Endothelial cell of umbilical vein (primary cell): ENCODE data around the gene TSPAN18. TPM values are rescaled to one million over a fixed set of nuclear protein-coding genes. Genes with fewer than 3 reads are reported as not detected.

Source experiments
- BruUV-seq: library from RNA; stranded (reverse); fragments of 400-500 nt; replicated peaks from 2 replicates; lab custom pipeline; 2021; lab: Mats Ljungman, UMichigan
- CTCF ChIA-PET: fragments of 300-600, 350-600 bp; sonication (Branson Sonifier 250); formaldehyde crosslinking; loops from one replicate; lab custom pipeline; 2021; ENCODE audit warnings: antibody characterized with exemption, inconsistent platforms; lab: Charles Lee
- POLR2A ChIA-PET: fragments of 300-600, 350-600 bp; sonication (Branson Sonifier 250); formaldehyde crosslinking; loops from one replicate; lab custom pipeline; 2021; ENCODE audit warnings: antibody characterized with exemption, inconsistent platforms; lab: Charles Lee
- DNase-seq: peaks from one replicate; pipeline ENCODE4 v3.0.0-alpha.2; 2011; ENCODE audit warnings: low read depth, low spot score
- FAIRE-seq: peaks from 2 replicates; lab custom pipeline; 2011; peaks lifted over from hg19 to GRCh38; lab: Jason Lieb, UNC
- H2AFZ ChIP-seq: 2 replicates; pipeline ENCODE4 v1.6.0; 2012; ENCODE audit warnings: low read depth, low read length, control low read depth, inconsistent platforms
- H3K27ac ChIP-seq: 2 replicates; pipeline ENCODE4 v1.5.1; 2011; ENCODE audit warnings: low read depth, mild to moderate bottlenecking, control low read depth, low read length, moderate library complexity; ENCODE audit not compliant: insufficient read depth
- H3K27me3 ChIP-seq, 2 experiments: 2 replicates each; pipeline versions ENCODE4 v1.6.0 to v1.6.1; 2011; ENCODE audit warnings: low read length in 2 of 2, mixed read lengths in 1 of 2; ENCODE audit not compliant: control insufficient read depth in 2 of 2, insufficient read depth in 2 of 2
- H3K36me3 ChIP-seq, 2 experiments: 2 replicates in 1 of 2; 3 replicates in 1 of 2; pipeline ENCODE4 v1.5.1; 2011; ENCODE audit warnings: low read length in 2 of 2, mild to moderate bottlenecking in 1 of 2, moderate library complexity in 1 of 2; ENCODE audit not compliant: control insufficient read depth in 2 of 2, insufficient read depth in 2 of 2; ENCODE audit errors: extremely low read depth in 1 of 2
- H3K4me1 ChIP-seq: 3 replicates; pipeline ENCODE4 v1.5.1; 2011; ENCODE audit warnings: mild to moderate bottlenecking, low read length; ENCODE audit not compliant: control insufficient read depth, insufficient read depth; ENCODE audit errors: extremely low read depth
- H3K4me2 ChIP-seq: 2 replicates; pipeline ENCODE4 v1.6.1; 2011; ENCODE audit warnings: low read length, control low read depth, mixed read lengths; ENCODE audit not compliant: insufficient read depth
- H3K4me3 ChIP-seq, 3 experiments: fragments of 200-600 bp in 1 of 3; sonication (generic), shearing (Covaris generic) in 1 of 3; replicated peaks in 1 of 3; 2 replicates each; pipeline ENCODE4 v1.5.1; 2011 to 2016; ENCODE audit warnings: control low read depth in 3 of 3, low read length in 3 of 3, mild to moderate bottlenecking in 2 of 3, inconsistent platforms in 1 of 3, low read depth in 1 of 3, moderate library complexity in 1 of 3; ENCODE audit not compliant: insufficient read depth in 1 of 3
- H3K79me2 ChIP-seq: 2 replicates; pipeline ENCODE4 v1.6.0; 2012; ENCODE audit warnings: low read length, inconsistent platforms; ENCODE audit not compliant: control insufficient read depth, insufficient read depth
- H3K9ac ChIP-seq: replicated peaks from 2 replicates; pipeline ENCODE3; 2011; ENCODE audit warnings: low read length, control low read depth; ENCODE audit not compliant: insufficient read depth; ENCODE audit errors: extremely low read depth
- H3K9me1 ChIP-seq: replicated peaks from 3 replicates; pipeline ENCODE4 v1.6.0; 2011; ENCODE audit warnings: mild to moderate bottlenecking, low read length; ENCODE audit not compliant: control insufficient read depth, insufficient read depth; ENCODE audit errors: extremely low read depth
- H3K9me3 ChIP-seq: replicated peaks from 2 replicates; pipeline ENCODE4 v1.5.1; 2012; ENCODE audit warnings: low read length, inconsistent platforms; ENCODE audit not compliant: control insufficient read depth, insufficient read depth
- H4K20me1 ChIP-seq: replicated peaks from 2 replicates; pipeline ENCODE3; 2011; ENCODE audit warnings: mild to moderate bottlenecking, low read length; ENCODE audit not compliant: control insufficient read depth, insufficient read depth; ENCODE audit errors: extremely low read depth
- EZH2 ChIP-seq: IDR thresholded peaks from 2 replicates; pipeline ENCODE4 v1.6.1; 2012; ENCODE audit warnings: borderline replicate concordance, low read depth, mild to moderate bottlenecking, moderate library complexity, low read length, inconsistent platforms; ENCODE audit not compliant: severe bottlenecking
- FOS ChIP-seq: IDR thresholded peaks from 2 replicates; pipeline ENCODE4 v1.6.1; 2011; ENCODE audit warnings: mild to moderate bottlenecking, low read length, moderate library complexity, borderline replicate concordance; ENCODE audit not compliant: insufficient read depth
- GATA2 ChIP-seq: IDR thresholded peaks from 2 replicates; pipeline ENCODE4 v1.7.0; 2011; ENCODE audit warnings: low read depth, mild to moderate bottlenecking, moderate library complexity, mixed read lengths, low read length; ENCODE audit not compliant: insufficient read length, insufficient read depth
- JUN ChIP-seq: IDR thresholded peaks from 2 replicates; pipeline ENCODE4 v1.6.1; 2011; ENCODE audit warnings: borderline replicate concordance, low read depth; ENCODE audit not compliant: insufficient read length, insufficient read depth
- MYC ChIP-seq: IDR thresholded peaks from one replicate; pipeline ENCODE4 v1.6.1; 2011; ENCODE audit warnings: mild to moderate bottlenecking, low read depth, low read length
- POLR2A ChIP-seq: IDR thresholded peaks from 2 replicates; pipeline ENCODE4 v1.6.1; 2012; ENCODE audit warnings: low read depth, mild to moderate bottlenecking, control low read depth, low read length
- POLR2AphosphoS5 ChIP-seq: IDR thresholded peaks from 2 replicates; pipeline ENCODE4 v1.6.1; 2012; ENCODE audit warnings: low read depth, mild to moderate bottlenecking, control low read depth, low read length, moderate library complexity; ENCODE audit not compliant: insufficient read depth
- dilution Hi-C: fragments of 300-500 bp; cut with MboI; formaldehyde crosslinking; loops from one replicate; pipeline ENCODE4 v1.15.0; 2019; ENCODE audit warnings: low sequenced_read_pairs; ENCODE audit not compliant: extremely low pct_ligation_motif_present
- intact Hi-C: fragments of 100-400 bp; cut with micrococcal nuclease; formaldehyde crosslinking; loops from one replicate; pipeline ENCODE4 v1.10.0; 2022
- polyA plus RNA-seq, 4 experiments: library from polyadenylated mRNA; depleted of rRNA in 3 of 4; stranded (reverse) in 3 of 4; unstranded in 1 of 4; fragments of >200 nt; gene quantifications; 2 replicates each; pipeline versions ENCODE4 v1.2.1 to v1.2.3, GENCODE V29; 2011 to 2012; ENCODE audit warnings: missing spikeins in 1 of 4
- total RNA-seq: library from RNA; stranded (reverse); gene quantifications from 2 replicates; pipeline ENCODE4 v1.2.3, GENCODE V29; 2021
- TF ChIP-seq, protein P1 (sequence below): IDR thresholded peaks from 2 replicates; pipeline ENCODE4 v1.6.1; 2011; ENCODE audit not compliant: insufficient read depth, insufficient read length
- TF ChIP-seq, protein P2 (sequence below), 2 donors: IDR thresholded peaks; 1 replicate in 1 of 2; 2 replicates in 1 of 2; pipeline ENCODE4 v1.5.1; 2011; ENCODE audit warnings: low read length in 2 of 2, mild to moderate bottlenecking in 2 of 2, moderate library complexity in 2 of 2, control low read depth in 1 of 2, inconsistent platforms in 1 of 2, low read depth in 1 of 2; ENCODE audit not compliant: insufficient read depth in 1 of 2; ENCODE audit errors: extremely low read depth in 1 of 2

TSPAN18 gene
- total and polyA plus RNA-seq, 2 donors (not counting 3 experiments of a cell fraction or from before 2014, with no cell fraction given), result 32.2 to 118 TPM

DNA sequence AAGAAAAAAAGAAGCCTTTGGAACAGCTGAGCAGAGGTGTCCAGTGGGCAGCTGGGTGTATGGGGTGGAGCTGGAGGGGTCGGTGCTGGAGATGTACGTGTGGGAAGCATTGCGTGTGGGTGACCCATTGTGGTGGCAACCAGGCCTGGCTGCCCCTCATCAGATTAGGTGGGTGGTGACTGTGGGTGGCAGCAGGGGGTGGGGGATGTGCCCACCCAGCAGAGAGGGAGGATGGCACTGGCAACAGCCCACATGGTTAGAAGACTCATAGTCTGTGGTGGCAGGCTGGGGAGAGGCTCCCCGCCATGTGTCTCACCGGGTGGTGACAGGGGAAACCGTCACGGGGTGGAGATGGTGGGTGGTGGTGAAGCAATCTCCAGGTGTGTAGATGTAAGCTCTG, 196.4 kb downstream of the TSPAN18 start:
- no peak overlapping the region for H3K27ac ChIP-seq
- TF ChIP-seq FOS (no peak), MYC (no peak), EZH2 (no peak), JUN (no peak), GATA2 (no peak), POLR2AphosphoS5 (no peak), POLR2A (no peak)
- TF ChIP-seq, protein P1, sequence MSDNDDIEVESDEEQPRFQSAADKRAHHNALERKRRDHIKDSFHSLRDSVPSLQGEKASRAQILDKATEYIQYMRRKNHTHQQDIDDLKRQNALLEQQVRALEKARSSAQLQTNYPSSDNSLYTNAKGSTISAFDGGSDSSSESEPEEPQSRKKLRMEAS, result no peak
- TF ChIP-seq, protein P2, sequence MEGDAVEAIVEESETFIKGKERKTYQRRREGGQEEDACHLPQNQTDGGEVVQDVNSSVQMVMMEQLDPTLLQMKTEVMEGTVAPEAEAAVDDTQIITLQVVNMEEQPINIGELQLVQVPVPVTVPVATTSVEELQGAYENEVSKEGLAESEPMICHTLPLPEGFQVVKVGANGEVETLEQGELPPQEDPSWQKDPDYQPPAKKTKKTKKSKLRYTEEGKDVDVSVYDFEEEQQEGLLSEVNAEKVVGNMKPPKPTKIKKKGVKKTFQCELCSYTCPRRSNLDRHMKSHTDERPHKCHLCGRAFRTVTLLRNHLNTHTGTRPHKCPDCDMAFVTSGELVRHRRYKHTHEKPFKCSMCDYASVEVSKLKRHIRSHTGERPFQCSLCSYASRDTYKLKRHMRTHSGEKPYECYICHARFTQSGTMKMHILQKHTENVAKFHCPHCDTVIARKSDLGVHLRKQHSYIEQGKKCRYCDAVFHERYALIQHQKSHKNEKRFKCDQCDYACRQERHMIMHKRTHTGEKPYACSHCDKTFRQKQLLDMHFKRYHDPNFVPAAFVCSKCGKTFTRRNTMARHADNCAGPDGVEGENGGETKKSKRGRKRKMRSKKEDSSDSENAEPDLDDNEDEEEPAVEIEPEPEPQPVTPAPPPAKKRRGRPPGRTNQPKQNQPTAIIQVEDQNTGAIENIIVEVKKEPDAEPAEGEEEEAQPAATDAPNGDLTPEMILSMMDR (IDR thresholded peaks at IDR 0.05; ENCODE audit: extremely low read depth in 1 of 2, insufficient read depth in 1 of 2, low read depth in 1 of 2, low read length in 2 of 2), result no peak
- H2AFZ ChIP-seq, result no peak overlapping the region
- no peaks in the 10 kb centered on the region for H3K27me3 ChIP-seq
- BruUV-seq, result no TSS peak
- intact Hi-C loops, result no loop called here
- no peaks in the 10 kb centered on the region for H3K9me1 ChIP-seq
- no peak overlapping the region for H3K4me2 ChIP-seq
- no peaks in the 10 kb centered on the region for H3K9me3 ChIP-seq
- no peak for FAIRE-seq
- no peaks in the 10 kb centered on the region for H3K4me1 ChIP-seq
- no peak overlapping the region for H3K9ac ChIP-seq
- dilution Hi-C loops, result no loop called here
- no peak overlapping the region for H3K4me3 ChIP-seq
- H3K79me2 ChIP-seq, result no peaks in the 10 kb centered on the region
- H4K20me1 ChIP-seq, result no peaks in the 10 kb centered on the region
- POLR2A ChIA-PET, result no interaction called here
- CTCF ChIA-PET, result interaction anchor here (1.0 to 1.2 kb wide), 2 partner anchors 181 to 311 kb away, joined by 3 to 5 read pairs; no protein-coding TSS in a partner anchor
- H3K36me3 ChIP-seq, result peaks cover 0 to 2% of the 10 kb centered on the region in 2 experiments
- DNase-seq, result no peak
